ENCODE data around the gene SUN5. TPM values are rescaled to one million over a fixed set of nuclear protein-coding genes. Genes with fewer than 3 reads are reported as not detected.

Gene SUN5
- total and polyA plus RNA-seq, 9 donors: not detected

GRCh38 chr20:33028875-33029274 is 24.6 kb upstream of the SUN5 start:
- TF ChIP-seq EP300 (IDR thresholded peaks at IDR 0.05) (no peak), POLR2A (IDR thresholded peaks at IDR 0.05) (no peak), CTCF (IDR thresholded peaks at IDR 0.05) (no peak)
- Histone ChIP-seq H3K9me3 (no peaks in the 10 kb centered on the region), H3K36me3 (no peaks in the 10 kb centered on the region), H3K4me3 (no peak overlapping the region), H3K4me1 (ENCODE audit: insufficient read depth) (no peaks in the 10 kb centered on the region), H3K27ac (no peak overlapping the region), H3K27me3 (no peaks in the 10 kb centered on the region)
- intact Hi-C loops (cut with DNase I): loop anchor here in 1 of 4 donors (5.0 kb wide), 1 partner anchor 328 kb away; no protein-coding TSS in a partner anchor
- WGBS, 3 donors: 63 to 70% (median 66%) methylated on average over 7 of the region's 7 CpGs
- DNase-seq: no peak

- H3K27ac ChIP-seq: no peak overlapping the region
- TF ChIP-seq CTCF (IDR thresholded peaks at IDR 0.05): no peak
- H3K4me1 ChIP-seq (ENCODE audit: insufficient read depth): no peaks in the 10 kb centered on the region
- intact Hi-C loops (cut with DNase I): loop anchor here in 1 of 4 donors (5.0 kb wide), 1 partner anchor 329 kb away; no protein-coding TSS in a partner anchor
- H3K36me3 ChIP-seq: no peaks in the 10 kb centered on the region
- H3K9me3 ChIP-seq: no peaks in the 10 kb centered on the region
- no peaks in the 10 kb centered on the region for H3K27me3 ChIP-seq
- DNase-seq: no peak
- WGBS, 3 donors: 63 to 73% (median 66%) methylated on average over 12 of the region's 12 CpGs
- no peak overlapping the region for H3K4me3 ChIP-seq
These were observed 23.8 kb upstream of the SUN5 start for GRCh38 chr20:33027769-33028751.

GRCh38 chr20:33026779-33027759 is 22.8 kb upstream of the SUN5 start:
- Histone ChIP-seq H3K36me3 (no peaks in the 10 kb centered on the region), H3K9me3 (no peaks in the 10 kb centered on the region), H3K4me1 (ENCODE audit: insufficient read depth) (no peaks in the 10 kb centered on the region), H3K27ac (no peak overlapping the region), H3K4me3 (no peak overlapping the region), H3K27me3 (no peaks in the 10 kb centered on the region)
- intact Hi-C loops (cut with DNase I): loop anchor here in 1 of 4 donors (5.0 kb wide), 1 partner anchor 330 kb away; no protein-coding TSS in a partner anchor
- TF ChIP-seq CTCF (IDR thresholded peaks at IDR 0.05) (no peak), POLR2A (IDR thresholded peaks at IDR 0.05) (no peak), EP300 (IDR thresholded peaks at IDR 0.05) (no peak)
- no peak for DNase-seq
- WGBS, 3 donors: 60 to 70% (median 62%) methylated on average over 10 of the region's 10 CpGs

Measured in ovary (tissue), 9 donors.